Activated CD4-positive, CD25-positive, alpha-beta regulatory T cell treated with anti-CD3 and anti-CD28 coated beads, Interleukin-2, amount 50 U/mL, for 72 hours (primary cell): ENCODE data around the gene ZIC5.

Experiments
- DNase-seq: peaks from one replicate; pipeline ENCODE4 v3.0.0; 2021

ZIC5 gene

GRCh38 chr13:99987154-99988019, 15.8 kb upstream of the ZIC5 start:
- DNase-seq, result no peak

GRCh38 chr13:99986741-99987140, 15.2 kb upstream of the ZIC5 start:
- DNase-seq, result no peak

- DNase-seq, result no peak
Observed at GRCh38 chr13:99985886-99986527, 14.4 kb upstream of the ZIC5 start.

GRCh38 chr13:99985241-99985874, 13.8 kb upstream of the ZIC5 start:
- no peak for DNase-seq

- DNase-seq, result no peak
Observed at GRCh38 chr13:99984461-99985240, 13.1 kb upstream of the ZIC5 start.

GRCh38 chr13:99983499-99984401, 12.2 kb upstream of the ZIC5 start:
- no peak for DNase-seq

GRCh38 chr13:99982731-99983498, 11.3 kb upstream of the ZIC5 start:
- no peak for DNase-seq

- DNase-seq, result no peak
Observed at GRCh38 chr13:99982036-99982730, 10.6 kb upstream of the ZIC5 start.

- no peak for DNase-seq
Observed at GRCh38 chr13:99981735-99982035, 10.1 kb upstream of the ZIC5 start, which contains the start of gene ZIC2. Gene ZIC2 (plus strand): TSS chr13:99981784. CDS start chr13:99982065, 281 bp downstream.

- no peak for DNase-seq
Observed at GRCh38 chr13:99980824-99981734, 9.5 kb upstream of the ZIC5 start.

GRCh38 chr13:99980201-99980823, 8.7 kb upstream of the ZIC5 start:
- DNase-seq, result no peak

GRCh38 chr13:99979453-99980200, 8.1 kb upstream of the ZIC5 start:
- DNase-seq, result peak; percentile 30

- no peak for DNase-seq
Observed at GRCh38 chr13:99978799-99979452, 7.4 kb upstream of the ZIC5 start.

- DNase-seq, result no peak
Observed at GRCh38 chr13:99977912-99978798, 6.6 kb upstream of the ZIC5 start.

- DNase-seq, result no peak
Observed at GRCh38 chr13:99977334-99977911, 5.9 kb upstream of the ZIC5 start.

- no peak for DNase-seq
Observed at GRCh38 chr13:99976575-99976974, 5.0 kb upstream of the ZIC5 start.
